ENCODE measurements around the gene CHCHD6. TPM values are rescaled to one million over a fixed set of nuclear protein-coding genes. Genes with fewer than 3 reads are reported as not detected.

The CHCHD6 gene
- total and polyA plus RNA-seq, 2 of the 4 experiments (the other 2 are of a cell fraction) = 18.8 to 28.9 TPM

DNA sequence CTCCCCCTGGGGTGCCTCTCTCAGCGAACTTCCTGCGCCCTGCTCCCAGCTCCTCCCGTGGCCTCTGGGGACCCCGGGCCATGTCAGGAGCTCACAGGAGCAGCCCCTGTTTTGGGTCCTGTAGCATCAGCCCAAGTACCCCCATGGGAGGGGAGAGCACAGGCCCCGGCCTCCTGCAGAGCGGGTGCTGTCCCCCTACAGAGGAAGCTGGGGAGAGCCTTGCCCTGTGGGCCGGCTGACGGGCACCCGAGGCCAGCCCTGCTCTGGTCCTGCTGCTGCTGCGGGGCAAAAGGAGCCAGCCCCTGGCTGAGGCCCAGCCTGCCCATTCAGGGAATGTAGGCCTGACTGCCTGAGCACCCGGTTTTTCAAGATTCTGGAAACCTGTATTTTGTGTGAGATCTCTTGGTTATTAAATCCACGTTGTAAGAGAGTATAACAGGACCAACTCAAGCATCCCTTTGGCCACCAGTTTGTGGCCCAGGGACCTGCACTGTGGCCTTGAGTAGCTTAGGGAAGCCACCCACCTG lies 291.3 kb downstream of the CHCHD6 start:
- no peaks in the 10 kb centered on the region for H3K4me1 ChIP-seq (ENCODE audit: control insufficient read depth, insufficient read depth, low read length)
- ChIA-PET CTCF (interaction anchor here (1.2 kb wide), 1 partner anchor 243 kb away, joined by 3 read pairs; no protein-coding TSS in a partner anchor), POLR2A (ENCODE audit: unreplicated experiment) (no interaction called here)
- no peak overlapping the region for H4K91ac ChIP-seq (ENCODE audit: insufficient read depth, low read depth, low read length)
- H3K9me3 ChIP-seq (ENCODE audit: control insufficient read depth, insufficient read depth, low read length) = no peaks in the 10 kb centered on the region
- in situ Hi-C loops (cut with MboI; ENCODE audit: low sequenced_read_pairs) (no loop called here), dilution Hi-C loops (cut with HindIII; ENCODE audit: low sequenced_read_pairs, unreplicated experiment) (no loop called here), intact Hi-C loops (cut with micrococcal nuclease) (no loop called here)
- H4K8ac ChIP-seq (ENCODE audit: low read depth in 2 of 2, low read length in 2 of 2) = no peak overlapping the region
- H3K56ac ChIP-seq (ENCODE audit: extremely low read depth, insufficient read depth, low read length) = no peak overlapping the region
- H3K79me1 ChIP-seq (ENCODE audit: low read depth in 1 of 2, low read length in 2 of 2) = peaks cover 20 to 69% of the 10 kb centered on the region in 2 experiments
- H4K5ac ChIP-seq (ENCODE audit: low read depth, low read length) = no peak overlapping the region
- no peak overlapping the region for H2BK20ac ChIP-seq (ENCODE audit: low read depth, low read length)
- H3K14ac ChIP-seq (replicated peaks; ENCODE audit: low read depth, low read length) = no peak overlapping the region
- DNase-seq (no peak), ATAC-seq (ENCODE audit: low read depth) (no peak)
- H3K4ac ChIP-seq (ENCODE audit: low read depth, low read length) = no peak overlapping the region
- no peak overlapping the region for H3K27ac ChIP-seq (ENCODE audit: insufficient read depth, low read length)
- H3K27me3 ChIP-seq (ENCODE audit: control insufficient read depth, insufficient read depth, low read length) = no peaks in the 10 kb centered on the region
- no peak overlapping the region for H3K4me2 ChIP-seq (ENCODE audit: low read depth, low read length)
- H3K9ac ChIP-seq (ENCODE audit: low read depth, low read length) = no peak overlapping the region
- no peak overlapping the region for H2AK5ac ChIP-seq (ENCODE audit: low read depth, low read length)
- H2AK9ac ChIP-seq (replicated peaks; ENCODE audit: low read depth, low read length, poor library complexity) = no peak overlapping the region
- H4K20me1 ChIP-seq (ENCODE audit: insufficient read depth, low read length) = peaks cover 79% of the 10 kb centered on the region
- peaks cover 30% of the 10 kb centered on the region for H3K36me3 ChIP-seq (ENCODE audit: control insufficient read depth, insufficient read depth, low read length)
- TF ChIP-seq CHD1 (IDR thresholded peaks at IDR 0.05; ENCODE audit: low read depth, low read length) = no peak
- no peak for TF ChIP-seq CEBPB (IDR thresholded peaks at IDR 0.05; ENCODE audit: low read depth, low read length)
- TF ChIP-seq, protein P1, sequence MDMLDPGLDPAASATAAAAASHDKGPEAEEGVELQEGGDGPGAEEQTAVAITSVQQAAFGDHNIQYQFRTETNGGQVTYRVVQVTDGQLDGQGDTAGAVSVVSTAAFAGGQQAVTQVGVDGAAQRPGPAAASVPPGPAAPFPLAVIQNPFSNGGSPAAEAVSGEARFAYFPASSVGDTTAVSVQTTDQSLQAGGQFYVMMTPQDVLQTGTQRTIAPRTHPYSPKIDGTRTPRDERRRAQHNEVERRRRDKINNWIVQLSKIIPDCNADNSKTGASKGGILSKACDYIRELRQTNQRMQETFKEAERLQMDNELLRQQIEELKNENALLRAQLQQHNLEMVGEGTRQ (IDR thresholded peaks at IDR 0.05; ENCODE audit: low read depth, low read length) = no peak
- TF ChIP-seq BHLHE40 (IDR thresholded peaks at IDR 0.05; ENCODE audit: low read depth, low read length) = no peak
- no peak for TF ChIP-seq RFX5 (IDR thresholded peaks at IDR 0.05; ENCODE audit: low read depth, low read length)
- no peak for TF ChIP-seq FOS (IDR thresholded peaks at IDR 0.05; ENCODE audit: low read depth, low read length)
- TF ChIP-seq, protein P2, sequence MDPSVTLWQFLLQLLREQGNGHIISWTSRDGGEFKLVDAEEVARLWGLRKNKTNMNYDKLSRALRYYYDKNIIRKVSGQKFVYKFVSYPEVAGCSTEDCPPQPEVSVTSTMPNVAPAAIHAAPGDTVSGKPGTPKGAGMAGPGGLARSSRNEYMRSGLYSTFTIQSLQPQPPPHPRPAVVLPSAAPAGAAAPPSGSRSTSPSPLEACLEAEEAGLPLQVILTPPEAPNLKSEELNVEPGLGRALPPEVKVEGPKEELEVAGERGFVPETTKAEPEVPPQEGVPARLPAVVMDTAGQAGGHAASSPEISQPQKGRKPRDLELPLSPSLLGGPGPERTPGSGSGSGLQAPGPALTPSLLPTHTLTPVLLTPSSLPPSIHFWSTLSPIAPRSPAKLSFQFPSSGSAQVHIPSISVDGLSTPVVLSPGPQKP (IDR thresholded peaks at IDR 0.05; ENCODE audit: borderline replicate concordance, low read depth, low read length) = no peak
- TF ChIP-seq RCOR1 (IDR thresholded peaks at IDR 0.05; ENCODE audit: insufficient replicate concordance, low read length) = no peak
- TF ChIP-seq, protein P3, sequence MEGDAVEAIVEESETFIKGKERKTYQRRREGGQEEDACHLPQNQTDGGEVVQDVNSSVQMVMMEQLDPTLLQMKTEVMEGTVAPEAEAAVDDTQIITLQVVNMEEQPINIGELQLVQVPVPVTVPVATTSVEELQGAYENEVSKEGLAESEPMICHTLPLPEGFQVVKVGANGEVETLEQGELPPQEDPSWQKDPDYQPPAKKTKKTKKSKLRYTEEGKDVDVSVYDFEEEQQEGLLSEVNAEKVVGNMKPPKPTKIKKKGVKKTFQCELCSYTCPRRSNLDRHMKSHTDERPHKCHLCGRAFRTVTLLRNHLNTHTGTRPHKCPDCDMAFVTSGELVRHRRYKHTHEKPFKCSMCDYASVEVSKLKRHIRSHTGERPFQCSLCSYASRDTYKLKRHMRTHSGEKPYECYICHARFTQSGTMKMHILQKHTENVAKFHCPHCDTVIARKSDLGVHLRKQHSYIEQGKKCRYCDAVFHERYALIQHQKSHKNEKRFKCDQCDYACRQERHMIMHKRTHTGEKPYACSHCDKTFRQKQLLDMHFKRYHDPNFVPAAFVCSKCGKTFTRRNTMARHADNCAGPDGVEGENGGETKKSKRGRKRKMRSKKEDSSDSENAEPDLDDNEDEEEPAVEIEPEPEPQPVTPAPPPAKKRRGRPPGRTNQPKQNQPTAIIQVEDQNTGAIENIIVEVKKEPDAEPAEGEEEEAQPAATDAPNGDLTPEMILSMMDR (conservative IDR thresholded peaks at IDR 0.05; ENCODE audit: low read depth, low read length) = no peak
- no peak for TF ChIP-seq MAFK (IDR thresholded peaks at IDR 0.05; ENCODE audit: low read depth, low read length)
- no peak overlapping the region for H2BK120ac ChIP-seq (ENCODE audit: low read depth, low read length)
- H2BK15ac ChIP-seq (ENCODE audit: low read depth, low read length) = no peak overlapping the region
- H2AFZ ChIP-seq (replicated peaks; ENCODE audit: low read length, poor library complexity) = no peak overlapping the region
- BruUV-seq (replicated peaks) = no TSS peak
- peaks cover 11% of the 10 kb centered on the region; the same call in 1 of the 2 replicates for H3K9me1 ChIP-seq (ENCODE audit: insufficient read depth, low read length)
- H3K4me3 ChIP-seq (ENCODE audit: insufficient read depth, low read depth, low read length) = no peak overlapping the region
- H2BK5ac ChIP-seq (ENCODE audit: low read depth, low read length, poor library complexity, severe bottlenecking) = no peak overlapping the region
- WGBS, 2 experiments (ENCODE audit: extremely low coverage in 2 of 2, insufficient read length in 1 of 2) = 83% methylated on average over 1 of the region's 12 CpGs; no CpG with 5 or more reads in 1 of the 2 experiments
- no peak overlapping the region for H3K23ac ChIP-seq (ENCODE audit: low read depth, low read length)
- no peak overlapping the region for H3K18ac ChIP-seq (ENCODE audit: low read depth, low read length)

All from IMR-90 (cell line).